ENCODE measurements around the gene CFAP74. TPM values are rescaled to one million over a fixed set of nuclear protein-coding genes. Genes with fewer than 3 reads are reported as not detected.

CFAP74 gene
- total RNA-seq, 1 experiment from 2014 or later = not detected

- Histone ChIP-seq H3K4me3 (no peak overlapping the region), H3K9me3 (replicated peaks) (peaks cover 5% of the 10 kb centered on the region; the same call in 1 of the 2 replicates), H3K36me3 (no peaks in the 10 kb centered on the region), H3K27me3 (peaks cover 16% of the 10 kb centered on the region), H3K4me1 (peaks cover 7% of the 10 kb centered on the region), H3K27ac (no peak overlapping the region)
- DNase-seq = peak in 1 of 2 experiments; percentile 2
Measured at GRCh38 chr1:1947493-1947892, 56.1 kb downstream of the CFAP74 start.

GRCh38 chr1:1946540-1946939 lies 57.0 kb downstream of the CFAP74 start:
- peak; percentile 38 to 47 for DNase-seq
- H3K27me3 ChIP-seq = peaks cover 20% of the 10 kb centered on the region
- peaks cover 14% of the 10 kb centered on the region for H3K4me1 ChIP-seq
- H3K36me3 ChIP-seq = no peaks in the 10 kb centered on the region
- no peak overlapping the region for H3K27ac ChIP-seq
- peaks cover 5% of the 10 kb centered on the region; the same call in 1 of the 2 replicates for H3K9me3 ChIP-seq (replicated peaks)
- no peak overlapping the region for H3K4me3 ChIP-seq

GRCh38 chr1:1945782-1946393 lies 57.7 kb downstream of the CFAP74 start:
- peaks cover 20% of the 10 kb centered on the region for H3K27me3 ChIP-seq
- H3K4me3 ChIP-seq = no peak overlapping the region
- no peaks in the 10 kb centered on the region for H3K36me3 ChIP-seq
- H3K4me1 ChIP-seq = peaks cover 14% of the 10 kb centered on the region
- DNase-seq = no peak
- H3K9me3 ChIP-seq (replicated peaks) = peaks cover 5% of the 10 kb centered on the region; the same call in 1 of the 2 replicates
- no peak overlapping the region for H3K27ac ChIP-seq

GRCh38 chr1:1943834-1944570 lies 59.6 kb downstream of the CFAP74 start:
- Histone ChIP-seq H3K27ac (no peak overlapping the region; the same call in 1 of the 2 replicates), H3K4me1 (peaks cover 14% of the 10 kb centered on the region), H3K36me3 (no peaks in the 10 kb centered on the region), H3K9me3 (replicated peaks) (no peaks in the 10 kb centered on the region), H3K27me3 (peaks cover 11% of the 10 kb centered on the region), H3K4me3 (peak overlapping the region; percentile 42)
- DNase-seq = peak; percentile 73 to 78

- H3K4me1 ChIP-seq = peaks cover 14% of the 10 kb centered on the region
- H3K27me3 ChIP-seq = peaks cover 11% of the 10 kb centered on the region
- H3K36me3 ChIP-seq = no peaks in the 10 kb centered on the region
- peak; percentile 69 to 71 for DNase-seq
- peak overlapping the region; percentile 42 for H3K4me3 ChIP-seq
- H3K9me3 ChIP-seq (replicated peaks) = no peaks in the 10 kb centered on the region
- no peak overlapping the region; the same call in 1 of the 2 replicates for H3K27ac ChIP-seq
Measured at GRCh38 chr1:1942753-1943656, 60.6 kb downstream of the CFAP74 start.

- H3K4me1 ChIP-seq = peaks cover 14% of the 10 kb centered on the region
- DNase-seq = peak in 1 of 2 experiments; percentile 2
- H3K27ac ChIP-seq = no peak overlapping the region
- H3K4me3 ChIP-seq = peak overlapping the region; percentile 42
- H3K27me3 ChIP-seq = peaks cover 12% of the 10 kb centered on the region
- no peaks in the 10 kb centered on the region for H3K36me3 ChIP-seq
- no peaks in the 10 kb centered on the region for H3K9me3 ChIP-seq (replicated peaks)
Measured at GRCh38 chr1:1941868-1942752, 61.5 kb downstream of the CFAP74 start.

GRCh38 chr1:1941211-1941841 lies 62.3 kb downstream of the CFAP74 start:
- Histone ChIP-seq H3K36me3 (no peaks in the 10 kb centered on the region), H3K4me3 (no peak overlapping the region), H3K27me3 (peaks cover 10% of the 10 kb centered on the region; the same call in 1 of the 2 replicates), H3K27ac (no peak overlapping the region), H3K9me3 (replicated peaks) (no peaks in the 10 kb centered on the region), H3K4me1 (peaks cover 14% of the 10 kb centered on the region)
- DNase-seq = peak in 1 of 2 experiments; percentile 3

- Histone ChIP-seq H3K9me3 (replicated peaks) (no peaks in the 10 kb centered on the region), H3K4me3 (no peak overlapping the region), H3K27ac (no peak overlapping the region), H3K27me3 (peaks cover 10% of the 10 kb centered on the region; the same call in 1 of the 2 replicates), H3K36me3 (no peaks in the 10 kb centered on the region), H3K4me1 (peaks cover 14% of the 10 kb centered on the region)
- no peak for DNase-seq
Measured at GRCh38 chr1:1940123-1940425, 63.5 kb downstream of the CFAP74 start.

- DNase-seq = no peak
- Histone ChIP-seq H3K27me3 (peaks cover 10% of the 10 kb centered on the region; the same call in 1 of the 2 replicates), H3K27ac (no peak overlapping the region), H3K36me3 (no peaks in the 10 kb centered on the region), H3K4me1 (peaks cover 14% of the 10 kb centered on the region), H3K4me3 (no peak overlapping the region), H3K9me3 (replicated peaks) (no peaks in the 10 kb centered on the region)
Measured at GRCh38 chr1:1939296-1940122, 64.1 kb downstream of the CFAP74 start.

- H3K36me3 ChIP-seq = no peaks in the 10 kb centered on the region
- no peak for DNase-seq
- H3K27me3 ChIP-seq = peaks cover 10% of the 10 kb centered on the region; the same call in 1 of the 2 replicates
- no peaks in the 10 kb centered on the region for H3K9me3 ChIP-seq (replicated peaks)
- no peak overlapping the region for H3K27ac ChIP-seq
- no peak overlapping the region for H3K4me3 ChIP-seq
- peaks cover 14% of the 10 kb centered on the region for H3K4me1 ChIP-seq
Measured at GRCh38 chr1:1938613-1939295, 64.8 kb downstream of the CFAP74 start.

- H3K27me3 ChIP-seq = peaks cover 10% of the 10 kb centered on the region; the same call in 1 of the 2 replicates
- DNase-seq = no peak
- H3K36me3 ChIP-seq = no peaks in the 10 kb centered on the region
- no peak overlapping the region for H3K27ac ChIP-seq
- H3K4me3 ChIP-seq = no peak overlapping the region
- H3K9me3 ChIP-seq (replicated peaks) = no peaks in the 10 kb centered on the region
- peaks cover 10% of the 10 kb centered on the region for H3K4me1 ChIP-seq
Measured at GRCh38 chr1:1938276-1938573, 65.4 kb downstream of the CFAP74 start.

- H3K27me3 ChIP-seq = peaks cover 10% of the 10 kb centered on the region; the same call in 1 of the 2 replicates
- no peaks in the 10 kb centered on the region for H3K36me3 ChIP-seq
- no peak overlapping the region for H3K27ac ChIP-seq
- H3K4me3 ChIP-seq = no peak overlapping the region
- H3K4me1 ChIP-seq = peaks cover 10% of the 10 kb centered on the region
- H3K9me3 ChIP-seq (replicated peaks) = no peaks in the 10 kb centered on the region
- DNase-seq = peak in 1 of 2 experiments; percentile 5
Measured at GRCh38 chr1:1937549-1938275, 65.9 kb downstream of the CFAP74 start.
